ENCODE measurements around the gene APEX1.
"Not testable (repeated sequence)": the region's sequence is repeated elsewhere in the genome, so short reads cannot be mapped to it uniquely, and the experiment has no call there.

The APEX1 gene

GRCh38 chr14:20446889-20447288, 8.1 kb upstream of the APEX1 start:
- no peak for TF ChIP-seq CTCF (conservative IDR thresholded peaks at IDR 0.05; ENCODE audit: control insufficient read depth, insufficient read depth, low read depth, low read length)
- DNase-seq (ENCODE audit: low read depth), result no peak
- H3K4me3 ChIP-seq (ENCODE audit: control insufficient read depth, low read depth, low read length), result no peak overlapping the region

GRCh38 chr14:20452831-20453230, 2.2 kb upstream of the APEX1 start:
- not testable (repeated sequence) for H3K4me3 ChIP-seq (ENCODE audit: control insufficient read depth, low read depth, low read length); DNase-seq (ENCODE audit: low read depth)

GRCh38 chr14:20455355-20456300, 602 bp downstream of the APEX1 start:
- DNase-seq (ENCODE audit: low read depth), result peak; percentile 88
- no peak for TF ChIP-seq CTCF (conservative IDR thresholded peaks at IDR 0.05; ENCODE audit: control insufficient read depth, insufficient read depth, low read depth, low read length)
- peak overlapping the region; percentile 96 for H3K4me3 ChIP-seq (ENCODE audit: control insufficient read depth, low read depth, low read length)

GRCh38 chr14:20456971-20457370, 1.9 kb downstream of the APEX1 start:
- H3K4me3 ChIP-seq (ENCODE audit: control insufficient read depth, low read depth, low read length), result no peak overlapping the region
- TF ChIP-seq CTCF (conservative IDR thresholded peaks at IDR 0.05; ENCODE audit: control insufficient read depth, insufficient read depth, low read depth, low read length), result no peak
- no peak for DNase-seq (ENCODE audit: low read depth)

GRCh38 chr14:20458031-20458789, 3.2 kb downstream of the APEX1 start:
- no peak for DNase-seq (ENCODE audit: low read depth)
- H3K4me3 ChIP-seq (ENCODE audit: control insufficient read depth, low read depth, low read length), result no peak overlapping the region
- TF ChIP-seq CTCF (conservative IDR thresholded peaks at IDR 0.05; ENCODE audit: control insufficient read depth, insufficient read depth, low read depth, low read length), result no peak

- H3K4me3 ChIP-seq (ENCODE audit: control insufficient read depth, low read depth, low read length), result peak overlapping the region; percentile 87
- DNase-seq (ENCODE audit: low read depth), result no peak
- no peak for TF ChIP-seq CTCF (conservative IDR thresholded peaks at IDR 0.05; ENCODE audit: control insufficient read depth, insufficient read depth, low read depth, low read length)
These were observed 5.6 kb downstream of the APEX1 start for GRCh38 chr14:20460458-20461224.

All from fibroblast of mammary gland (primary cell).